ENCODE data around the gene PPP1R14C.

PPP1R14C gene

DNA sequence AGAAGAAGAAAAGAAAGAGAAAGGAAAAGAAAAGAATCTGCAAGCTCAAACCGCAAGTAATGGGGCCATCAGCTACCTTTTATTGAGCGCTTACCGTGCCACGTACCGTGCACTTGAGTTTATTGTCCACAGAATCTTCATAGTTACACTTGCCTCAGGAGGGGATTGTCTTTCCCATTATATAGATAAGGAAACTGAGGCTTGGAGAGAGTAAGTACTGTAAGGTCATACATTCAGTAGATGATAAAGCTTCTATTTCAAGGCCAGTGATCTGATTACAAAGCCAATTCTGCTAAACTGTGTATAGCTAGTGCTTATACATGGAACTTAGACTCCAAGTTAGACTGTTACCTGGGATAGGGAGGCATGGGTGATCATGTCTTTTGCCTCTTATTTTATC lies 115.5 kb downstream of the PPP1R14C start:
- intact Hi-C loops (cut with DNase I), result no loop called here

DNA sequence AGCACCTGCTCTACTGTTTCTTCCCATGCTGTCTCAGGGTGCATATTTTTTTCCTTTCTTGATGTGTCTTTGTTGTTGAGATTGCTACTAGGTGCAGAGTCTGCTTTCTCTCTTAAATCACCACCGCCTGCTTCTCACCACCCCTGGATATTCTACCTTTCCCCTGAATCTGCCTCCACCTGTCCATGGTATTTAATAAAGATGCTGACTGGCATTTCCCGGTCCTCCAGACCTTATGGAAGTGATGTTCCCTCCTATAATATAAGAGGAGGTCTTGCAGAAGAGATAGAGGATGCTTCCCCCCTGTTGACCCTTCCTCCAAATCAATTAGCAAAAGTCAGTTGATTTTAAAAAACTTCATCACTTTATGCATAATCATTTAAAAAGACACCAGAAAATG lies 118.1 kb downstream of the PPP1R14C start:
- DNase-seq, result no peak
- intact Hi-C loops (cut with DNase I), result no loop called here

More for the DNA sequence above, 115.5 kb downstream of the PPP1R14C start:
- DNase-seq, result no peak

DNA sequence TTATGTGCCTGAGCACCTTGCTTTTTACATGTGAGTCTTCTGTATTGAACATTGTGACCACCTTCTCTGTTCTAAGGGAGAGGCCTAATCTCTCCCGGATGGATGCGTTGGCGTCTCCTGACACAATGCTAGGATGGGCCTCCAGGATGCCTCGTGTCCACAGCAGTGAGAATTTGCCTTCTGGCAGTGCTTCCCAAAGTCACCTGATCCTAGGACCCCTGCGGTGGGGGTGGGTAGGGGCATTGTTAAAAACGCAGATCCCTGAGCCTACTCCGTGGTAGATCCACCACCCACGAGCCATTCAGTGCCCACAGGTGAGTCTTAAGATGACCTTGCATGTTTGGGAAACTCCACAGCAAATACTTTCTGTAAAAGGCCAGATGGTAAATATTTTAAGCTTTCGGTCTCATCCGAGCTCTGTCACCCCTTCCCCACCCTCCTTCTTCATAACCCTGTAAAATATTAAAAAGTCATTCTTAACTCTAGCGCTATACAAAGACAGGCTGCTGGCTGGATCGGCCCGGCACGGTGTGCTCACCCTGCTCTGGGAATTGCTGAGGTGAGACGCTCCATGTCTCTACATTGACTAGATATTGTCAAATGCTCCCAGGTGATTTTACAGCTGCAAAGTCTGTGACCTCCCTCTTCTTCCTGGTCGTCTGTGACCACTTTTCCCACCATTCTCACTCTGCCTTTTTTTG lies 119.3 kb downstream of the PPP1R14C start:
- intact Hi-C loops (cut with DNase I), result no loop called here
- DNase-seq, result no peak

DNA sequence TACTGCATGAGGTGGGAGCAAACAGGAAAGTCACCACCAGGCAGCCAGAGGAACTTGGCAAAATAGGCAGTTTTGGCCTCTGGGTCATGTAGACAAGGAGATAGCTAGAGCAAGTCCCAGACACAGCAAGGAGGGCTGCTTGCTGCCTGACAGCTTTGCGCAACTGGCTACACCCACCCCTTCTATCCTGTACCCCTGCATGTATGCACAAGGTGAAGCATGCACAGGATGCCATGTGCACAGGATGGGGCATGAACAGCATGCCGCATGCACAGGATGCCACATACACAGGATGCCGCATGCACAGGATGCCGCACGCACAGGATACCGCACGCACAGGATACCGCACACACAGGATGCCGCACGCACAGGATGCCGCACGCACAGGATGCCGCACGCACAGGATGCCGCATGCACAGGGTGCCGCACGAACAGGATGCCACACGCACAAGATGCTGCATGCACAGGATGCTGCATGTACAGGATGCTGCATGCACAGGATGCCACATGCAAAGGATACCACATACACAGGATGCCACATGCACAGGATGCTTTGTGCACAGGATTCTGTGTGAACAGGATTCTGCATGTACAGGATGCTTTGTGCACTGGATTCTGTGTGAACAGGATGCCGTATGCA lies 121.0 kb downstream of the PPP1R14C start:
- DNase-seq, result no peak
- intact Hi-C loops (cut with DNase I), result no loop called here

DNA sequence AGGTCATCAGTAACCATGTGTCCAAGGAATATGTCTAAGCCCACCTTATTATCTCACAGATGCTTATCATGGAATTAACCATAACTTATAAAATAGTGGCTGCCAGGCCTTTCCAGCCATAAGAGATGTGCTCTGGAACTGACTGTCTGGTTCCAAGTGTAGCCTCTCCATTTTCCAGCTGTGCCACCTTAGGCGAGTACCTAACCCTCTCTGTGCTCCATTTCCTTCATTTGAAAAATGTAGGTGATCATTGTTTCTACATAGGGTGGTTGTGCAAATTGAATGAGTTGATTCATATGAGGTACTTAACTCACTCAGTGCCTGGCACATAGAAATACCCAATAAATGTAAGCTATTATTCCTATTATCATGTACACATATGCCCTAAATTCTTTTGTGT lies 123.5 kb downstream of the PPP1R14C start:
- no peak for DNase-seq
- intact Hi-C loops (cut with DNase I), result no loop called here

DNA sequence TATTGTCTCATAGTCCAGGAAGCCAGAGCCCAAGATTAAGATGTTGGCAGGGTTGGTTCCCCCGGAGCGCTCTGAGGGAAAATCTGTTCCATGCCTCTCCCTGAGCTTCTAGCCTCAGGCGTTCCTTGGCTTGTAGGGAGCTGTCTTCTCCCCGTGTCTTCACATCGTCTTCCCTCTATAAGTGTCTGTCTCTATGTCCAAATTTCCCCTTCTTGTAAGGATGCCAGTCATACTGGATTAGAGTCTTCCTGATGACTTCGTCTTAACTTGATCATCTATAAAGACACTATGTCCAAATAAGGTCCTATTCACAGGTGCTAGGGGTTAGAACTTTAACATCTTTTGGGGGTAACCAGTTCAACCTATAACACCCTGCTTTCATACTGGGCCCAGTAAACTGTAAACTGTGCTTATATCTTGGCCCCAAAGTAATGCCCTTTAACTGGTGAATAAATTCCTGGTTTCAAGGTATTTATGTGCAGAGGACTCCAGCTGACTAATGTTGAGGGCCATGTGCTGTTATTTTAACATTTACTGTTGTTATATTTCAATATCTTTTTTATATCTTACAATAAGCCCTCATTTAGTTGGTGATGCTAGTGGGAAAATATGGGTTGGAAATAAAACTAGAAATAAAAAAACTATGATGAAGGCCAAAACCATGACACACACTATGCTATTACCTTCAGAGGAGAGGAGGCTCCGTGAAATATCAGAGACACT lies 124.3 kb downstream of the PPP1R14C start:
- no peak for DNase-seq
- intact Hi-C loops (cut with DNase I), result no loop called here

DNA sequence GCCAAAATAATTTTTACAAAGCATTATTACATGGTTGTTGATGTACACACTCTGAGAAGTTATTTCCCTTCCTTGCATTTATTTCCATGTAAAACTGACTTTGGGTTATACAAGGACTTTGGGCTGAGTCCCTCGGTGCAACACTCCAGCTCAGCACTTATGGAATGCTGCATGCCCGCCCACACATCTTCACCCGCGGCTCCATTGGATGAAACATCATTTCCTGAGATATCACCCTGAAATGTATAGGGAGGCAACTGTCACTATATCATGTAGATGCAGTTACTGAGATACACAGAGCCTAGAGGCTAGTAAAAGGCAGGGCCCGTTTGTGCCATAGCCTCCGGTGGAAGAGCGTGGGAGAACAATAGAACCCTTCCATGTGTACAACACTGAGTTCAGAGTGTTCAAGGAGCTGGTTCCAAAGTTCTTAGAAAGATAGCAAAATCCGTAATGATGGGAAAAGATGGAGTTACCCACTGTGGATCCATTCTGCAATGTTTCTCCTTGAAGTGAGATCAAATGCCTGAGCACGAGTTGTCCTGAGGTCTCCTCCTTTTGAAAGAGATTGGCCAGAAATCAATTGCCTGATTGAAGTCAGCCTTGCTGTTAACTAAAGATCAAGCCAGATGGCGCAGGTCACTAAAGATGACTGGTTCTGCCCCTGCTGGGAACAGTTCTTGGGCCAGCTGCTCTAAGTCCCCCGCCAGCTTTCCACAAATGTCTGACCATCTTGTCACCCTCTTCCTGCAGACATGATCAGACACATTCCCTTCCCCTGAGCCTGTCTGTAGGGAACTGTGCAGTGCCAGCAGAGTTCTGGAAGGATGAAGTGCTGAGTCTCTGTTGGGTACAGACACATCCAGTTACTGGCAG lies 125.1 kb downstream of the PPP1R14C start:
- intact Hi-C loops (cut with DNase I), result no loop called here
- DNase-seq, result no peak

DNA sequence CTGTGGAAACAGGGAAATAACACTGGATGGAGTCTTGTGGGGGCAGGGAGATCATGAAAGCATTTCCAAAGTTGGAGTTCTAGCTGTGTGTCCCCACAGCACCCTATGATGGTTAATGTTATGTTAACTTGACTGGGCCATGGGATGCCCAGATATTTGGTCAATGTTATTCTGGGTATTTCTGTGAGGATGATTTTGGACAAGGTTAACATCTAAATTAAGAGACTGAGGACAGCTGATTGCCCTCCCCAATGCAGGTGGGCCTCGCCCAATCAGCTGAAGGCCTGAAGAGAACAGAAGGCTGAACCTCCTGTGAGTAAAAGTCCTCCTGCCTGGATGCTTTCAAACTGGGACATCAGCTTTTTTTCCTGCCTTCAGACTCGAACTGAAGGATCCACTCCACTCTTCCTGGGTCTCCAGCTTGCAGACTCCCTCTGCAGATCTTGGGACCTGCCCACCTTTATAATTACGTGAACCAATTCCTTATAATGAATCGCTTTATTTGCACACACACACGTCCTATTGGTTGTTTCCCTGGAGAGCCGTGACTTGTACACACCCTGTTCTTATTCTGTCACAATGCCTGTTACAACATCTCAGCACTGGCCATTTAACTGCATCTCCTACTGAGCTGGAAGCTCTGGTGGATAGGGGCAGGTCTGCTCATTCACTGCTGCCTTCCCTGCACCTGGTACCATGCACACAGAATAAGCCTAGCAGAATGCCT lies 126.4 kb downstream of the PPP1R14C start:
- intact Hi-C loops (cut with DNase I), result no loop called here
- no peak for DNase-seq

GRCh38 chr6:150269857-150270223 lies 127.0 kb downstream of the PPP1R14C start:
- DNase-seq, result no peak
- intact Hi-C loops (cut with DNase I), result no loop called here

DNA sequence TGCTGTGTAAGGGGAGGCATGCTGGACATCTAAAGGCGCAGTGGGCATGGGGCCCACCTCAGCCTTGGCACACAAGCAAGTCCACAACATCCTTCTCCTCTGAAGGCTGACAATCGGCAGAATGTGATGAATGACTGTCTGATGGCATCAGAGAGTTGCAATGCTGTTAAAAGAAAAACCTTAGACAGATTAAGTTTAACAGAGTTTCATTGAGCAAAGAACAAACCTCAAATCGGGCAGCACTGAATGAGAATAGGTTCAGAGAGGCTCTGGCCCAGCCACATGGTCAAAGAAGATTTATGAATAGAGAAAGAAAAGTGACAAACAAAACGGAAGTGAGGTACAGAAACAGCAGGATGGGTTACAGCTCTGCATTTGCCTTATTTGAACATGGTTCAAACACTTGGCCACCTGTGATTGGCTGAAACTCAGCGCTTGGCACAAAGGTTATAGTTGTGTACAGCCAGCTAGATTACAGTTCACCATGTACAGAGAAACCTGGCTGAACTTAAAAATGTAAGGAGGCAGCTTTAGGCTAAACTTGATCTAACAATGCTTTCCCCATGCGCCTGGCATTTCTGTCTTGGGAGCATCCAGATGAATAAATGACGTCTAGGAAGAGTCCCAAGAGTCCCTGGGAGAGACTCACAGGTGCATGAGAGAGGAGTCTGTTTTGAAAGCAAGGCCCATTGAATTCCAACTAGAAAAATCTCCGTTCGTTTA lies 127.6 kb downstream of the PPP1R14C start:
- DNase-seq, result no peak
- intact Hi-C loops (cut with DNase I), result no loop called here

DNA sequence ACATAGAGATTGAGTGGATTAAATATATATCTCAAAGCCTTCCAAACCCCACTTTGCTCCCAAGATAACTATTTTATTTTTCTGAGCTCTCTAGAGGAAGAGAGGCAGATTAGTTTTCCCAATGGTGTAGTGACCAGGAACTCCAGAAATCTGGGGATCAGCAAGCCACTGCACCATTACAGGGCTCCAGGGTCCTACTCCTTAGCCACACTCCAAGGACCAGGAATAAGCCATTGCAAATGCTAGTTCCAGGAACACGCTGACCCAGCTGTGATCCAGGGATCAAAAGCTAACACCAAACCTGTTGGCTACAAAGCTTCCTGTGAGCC lies 128.3 kb downstream of the PPP1R14C start:
- no peak for DNase-seq
- intact Hi-C loops (cut with DNase I), result no loop called here

DNA sequence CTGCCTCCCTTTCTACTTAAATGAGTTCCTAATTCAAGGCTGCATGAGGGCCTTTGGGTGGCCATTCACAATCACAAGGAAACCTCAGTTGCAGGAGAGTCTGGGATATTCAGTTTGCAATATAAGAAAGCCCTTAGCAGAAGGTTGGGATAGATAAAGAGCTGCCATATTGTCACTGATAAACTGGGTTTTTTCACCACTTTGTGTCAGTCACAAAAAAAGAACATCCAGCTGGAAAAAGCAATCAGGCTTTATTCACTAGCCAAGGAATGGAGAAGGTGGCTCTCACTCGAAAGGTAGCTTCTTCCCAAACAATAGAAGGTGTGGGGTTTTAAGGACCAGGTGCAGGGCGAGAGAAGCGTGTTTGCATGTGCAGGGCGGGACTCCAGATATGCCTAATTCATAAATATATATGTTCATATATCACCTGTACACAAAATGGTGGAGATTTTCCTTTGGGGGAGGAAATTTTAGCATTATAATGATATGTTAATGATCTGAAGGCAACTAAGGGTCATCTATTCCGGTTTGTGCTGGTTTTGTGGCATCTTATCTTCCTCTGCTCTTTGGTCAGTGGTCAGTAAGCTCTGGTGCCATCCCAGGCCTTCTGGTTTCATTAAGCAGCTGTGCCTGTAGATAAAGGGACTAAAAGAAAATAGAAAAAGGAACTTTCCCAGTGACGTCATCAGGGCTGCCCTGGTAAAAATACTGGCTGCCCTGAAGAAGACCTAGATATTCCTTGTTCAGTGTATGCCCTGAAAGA lies 128.8 kb downstream of the PPP1R14C start:
- no peak for DNase-seq

DNA sequence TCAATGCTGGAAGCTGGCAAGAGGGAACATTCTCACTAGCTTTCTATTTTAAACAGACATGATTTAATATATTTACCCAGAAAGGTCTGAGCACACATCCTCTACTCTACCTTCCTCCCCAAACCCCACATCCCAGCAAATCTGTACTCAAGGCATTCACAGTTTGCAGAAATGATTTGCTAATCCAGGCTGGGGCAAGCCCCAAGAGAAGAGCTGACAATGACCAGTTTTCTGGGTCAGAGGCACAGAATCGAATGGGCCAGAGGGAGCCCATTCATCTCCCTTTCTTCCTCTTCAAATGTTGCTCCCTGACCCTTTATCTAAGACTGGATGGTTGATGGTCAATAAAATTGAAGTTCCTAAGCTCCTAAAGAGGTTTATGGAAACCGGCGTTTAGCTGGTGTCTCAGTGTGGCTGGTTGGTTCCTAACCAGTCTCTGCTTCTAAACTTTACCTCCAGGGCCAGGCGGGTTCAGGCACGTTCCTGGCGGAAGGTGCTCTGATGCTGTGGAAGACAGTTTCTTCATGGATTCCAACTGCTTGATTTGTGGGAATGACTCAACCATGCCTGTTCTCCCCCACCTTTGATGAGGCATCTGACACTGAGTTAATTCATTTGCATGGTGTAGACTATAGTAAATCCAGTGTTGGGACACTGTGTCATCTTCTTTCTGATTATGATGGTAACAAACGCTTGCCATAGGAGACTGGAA lies 129.6 kb downstream of the PPP1R14C start:
- DNase-seq, result no peak
- intact Hi-C loops (cut with DNase I), result no loop called here

More for the DNA sequence above, 128.8 kb downstream of the PPP1R14C start:
- intact Hi-C loops (cut with DNase I), result no loop called here

DNA sequence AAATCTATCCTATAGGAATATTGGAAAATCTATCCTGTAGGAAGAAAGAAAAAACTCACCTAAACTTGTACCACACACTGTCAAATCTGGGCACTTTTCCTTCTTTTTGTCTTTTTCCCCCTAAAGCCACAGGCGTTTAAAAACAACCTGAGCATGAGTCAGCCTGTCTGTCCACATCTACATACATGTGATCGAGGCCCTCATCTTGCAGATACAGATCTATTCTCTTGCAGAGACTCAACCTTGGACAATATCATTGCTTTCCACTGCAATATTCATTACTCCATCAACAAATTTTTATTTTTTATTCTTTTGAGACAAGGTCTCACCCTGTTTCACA lies 130.1 kb downstream of the PPP1R14C start:
- DNase-seq, result no peak
- intact Hi-C loops (cut with DNase I), result no loop called here

- no peak for DNase-seq
- intact Hi-C loops (cut with DNase I), result no loop called here
Measured at GRCh38 chr6:150273457-150274309, 130.8 kb downstream of the PPP1R14C start.

DNA sequence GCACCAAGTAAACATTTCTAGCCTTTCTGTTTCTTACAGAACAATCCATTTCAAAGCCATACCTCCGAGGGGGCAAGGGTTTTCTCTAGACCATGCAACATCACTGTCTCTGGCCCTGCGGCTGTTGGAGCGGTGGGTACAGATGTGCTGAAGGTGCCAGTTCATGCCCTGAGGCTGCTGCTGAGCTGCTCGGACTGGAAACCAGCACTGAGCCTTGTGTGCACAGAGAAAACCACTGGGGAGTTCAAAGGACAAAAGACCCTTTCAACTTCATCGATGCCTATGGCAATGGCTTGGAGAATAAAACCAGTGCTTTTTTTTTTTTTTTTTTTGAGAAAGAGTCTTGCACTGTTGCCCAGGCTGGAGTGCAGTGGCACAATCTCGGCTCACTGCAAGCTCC lies 132.6 kb downstream of the PPP1R14C start:
- intact Hi-C loops (cut with DNase I), result no loop called here
- no peak for DNase-seq
